SK-N-SH (cell line): ENCODE measurements around the gene TTLL7.

Experiments used
- POLR2AphosphoS5 ChIP-seq: IDR thresholded peaks from 2 replicates; pipeline ENCODE4 v1.6.1; 2012; ENCODE audit warnings: low read depth, low read length
- TF ChIP-seq, protein P1 (sequence below): fragments of 200-600 bp; sonication (generic); IDR thresholded peaks from 2 replicates; pipeline ENCODE4 v1.6.1; 2017; ENCODE audit warnings: antibody characterized with exemption, mild to moderate bottlenecking, moderate library complexity

- TF ChIP-seq POLR2AphosphoS5, result no peak
- TF ChIP-seq, protein P1, sequence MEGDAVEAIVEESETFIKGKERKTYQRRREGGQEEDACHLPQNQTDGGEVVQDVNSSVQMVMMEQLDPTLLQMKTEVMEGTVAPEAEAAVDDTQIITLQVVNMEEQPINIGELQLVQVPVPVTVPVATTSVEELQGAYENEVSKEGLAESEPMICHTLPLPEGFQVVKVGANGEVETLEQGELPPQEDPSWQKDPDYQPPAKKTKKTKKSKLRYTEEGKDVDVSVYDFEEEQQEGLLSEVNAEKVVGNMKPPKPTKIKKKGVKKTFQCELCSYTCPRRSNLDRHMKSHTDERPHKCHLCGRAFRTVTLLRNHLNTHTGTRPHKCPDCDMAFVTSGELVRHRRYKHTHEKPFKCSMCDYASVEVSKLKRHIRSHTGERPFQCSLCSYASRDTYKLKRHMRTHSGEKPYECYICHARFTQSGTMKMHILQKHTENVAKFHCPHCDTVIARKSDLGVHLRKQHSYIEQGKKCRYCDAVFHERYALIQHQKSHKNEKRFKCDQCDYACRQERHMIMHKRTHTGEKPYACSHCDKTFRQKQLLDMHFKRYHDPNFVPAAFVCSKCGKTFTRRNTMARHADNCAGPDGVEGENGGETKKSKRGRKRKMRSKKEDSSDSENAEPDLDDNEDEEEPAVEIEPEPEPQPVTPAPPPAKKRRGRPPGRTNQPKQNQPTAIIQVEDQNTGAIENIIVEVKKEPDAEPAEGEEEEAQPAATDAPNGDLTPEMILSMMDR, result no peak
Measured at GRCh38 chr1:83901547-83902155, 97.3 kb downstream of the TTLL7 start.
